HEK293 (cell line): ENCODE measurements around the gene NEK3.

Experiments
- KLF7 ChIP-seq: fragments of 450-650 bp; formaldehyde crosslinking; IDR thresholded peaks from 2 replicates; pipeline ENCODE4 v1.5.1; 2016; ENCODE audit warnings: missing biosample characterization, missing genetic modification characterization, borderline replicate concordance
- MZF1 ChIP-seq: fragments of 450-650 bp; formaldehyde crosslinking; IDR thresholded peaks from 2 replicates; pipeline ENCODE4 v1.5.1; 2017; ENCODE audit warnings: missing biosample characterization, missing genetic modification characterization, borderline replicate concordance
- TRIM28 ChIP-seq: IDR thresholded peaks from 2 replicates; pipeline ENCODE4 v1.6.1; 2011; ENCODE audit warnings: low read length, control low read depth, borderline replicate concordance
- ZFP41 ChIP-seq: fragments of 450-650 bp; formaldehyde crosslinking; IDR thresholded peaks from 2 replicates; pipeline ENCODE4 v1.5.1; 2016; ENCODE audit warnings: missing biosample characterization, missing genetic modification characterization, borderline replicate concordance
- ZNF169 ChIP-seq: fragments of 450-650 bp; formaldehyde crosslinking; IDR thresholded peaks from 2 replicates; pipeline ENCODE4 v1.5.1; 2016; ENCODE audit warnings: missing biosample characterization, missing genetic modification characterization
- ZNF266 ChIP-seq: fragments of 450-650 bp; formaldehyde crosslinking; IDR thresholded peaks from 2 replicates; pipeline ENCODE4 v1.5.1; 2016; ENCODE audit warnings: missing biosample characterization, missing genetic modification characterization, low read depth
- ZNF311 ChIP-seq: fragments of 450-650 bp; formaldehyde crosslinking; IDR thresholded peaks from 2 replicates; pipeline ENCODE4 v1.5.1; 2017; ENCODE audit warnings: missing biosample characterization, missing genetic modification characterization, borderline replicate concordance
- ZNF549 ChIP-seq: fragments of 450-650 bp; IDR thresholded peaks from 2 replicates; pipeline ENCODE4 v1.5.1; 2018; ENCODE audit warnings: missing biosample characterization, missing genetic modification characterization, mild to moderate bottlenecking, inconsistent platforms, moderate library complexity
- TF ChIP-seq, protein P1 (sequence below): sonication (generic); formaldehyde crosslinking; IDR thresholded peaks from 2 replicates; pipeline ENCODE4 v1.8.1; 2022; ENCODE audit warnings: mild to moderate bottlenecking, moderate library complexity, missing genetic modification reagents
- TF ChIP-seq, protein P2 (sequence below): fragments of 450-650 bp; formaldehyde crosslinking; IDR thresholded peaks from 2 replicates; pipeline ENCODE4 v1.5.1; 2016; ENCODE audit warnings: missing biosample characterization, missing genetic modification characterization
- TF ChIP-seq, protein P3 (sequence below): fragments of 450-650 bp; formaldehyde crosslinking; IDR thresholded peaks from 2 replicates; pipeline ENCODE4 v1.5.1; 2016; ENCODE audit warnings: missing biosample characterization, missing genetic modification characterization
- TF ChIP-seq, protein P4 (sequence below): fragments of 450-650 bp; formaldehyde crosslinking; IDR thresholded peaks from 2 replicates; pipeline ENCODE4 v1.5.1; 2016; ENCODE audit warnings: missing biosample characterization, missing genetic modification characterization
- TF ChIP-seq, protein P5 (sequence below): fragments of 450-650 bp; formaldehyde crosslinking; IDR thresholded peaks from 2 replicates; pipeline ENCODE4 v1.5.1; 2016; ENCODE audit warnings: missing biosample characterization, missing genetic modification characterization

DNA sequence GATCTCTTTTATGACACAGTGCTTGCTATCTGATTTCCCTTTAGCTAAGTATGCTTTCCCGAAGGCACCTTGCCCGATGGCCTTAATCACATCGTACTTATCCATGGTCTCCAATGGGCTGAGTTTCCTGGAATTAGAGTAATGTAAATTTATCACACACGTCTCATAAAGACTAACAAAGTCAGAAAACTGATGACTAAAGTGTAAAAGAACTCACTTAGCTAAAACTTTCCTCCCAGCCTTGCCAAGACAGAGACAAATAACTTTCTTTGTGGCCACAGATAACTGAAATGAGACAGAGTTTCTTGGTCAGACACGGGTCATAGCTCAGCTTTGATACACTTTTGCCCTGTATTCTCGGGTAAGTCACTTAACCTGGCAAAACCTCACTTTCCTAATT lies 32.0 kb downstream of the NEK3 start:
- TF ChIP-seq, protein P1, sequence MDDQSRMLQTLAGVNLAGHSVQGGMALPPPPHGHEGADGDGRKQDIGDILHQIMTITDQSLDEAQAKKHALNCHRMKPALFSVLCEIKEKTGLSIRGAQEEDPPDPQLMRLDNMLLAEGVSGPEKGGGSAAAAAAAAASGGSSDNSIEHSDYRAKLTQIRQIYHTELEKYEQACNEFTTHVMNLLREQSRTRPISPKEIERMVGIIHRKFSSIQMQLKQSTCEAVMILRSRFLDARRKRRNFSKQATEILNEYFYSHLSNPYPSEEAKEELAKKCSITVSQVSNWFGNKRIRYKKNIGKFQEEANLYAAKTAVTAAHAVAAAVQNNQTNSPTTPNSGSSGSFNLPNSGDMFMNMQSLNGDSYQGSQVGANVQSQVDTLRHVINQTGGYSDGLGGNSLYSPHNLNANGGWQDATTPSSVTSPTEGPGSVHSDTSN (CRISPR knock-in tag) = no peak
- no peak for TF ChIP-seq KLF7 (tag by site-specific recombination)
- TF ChIP-seq, protein P2, sequence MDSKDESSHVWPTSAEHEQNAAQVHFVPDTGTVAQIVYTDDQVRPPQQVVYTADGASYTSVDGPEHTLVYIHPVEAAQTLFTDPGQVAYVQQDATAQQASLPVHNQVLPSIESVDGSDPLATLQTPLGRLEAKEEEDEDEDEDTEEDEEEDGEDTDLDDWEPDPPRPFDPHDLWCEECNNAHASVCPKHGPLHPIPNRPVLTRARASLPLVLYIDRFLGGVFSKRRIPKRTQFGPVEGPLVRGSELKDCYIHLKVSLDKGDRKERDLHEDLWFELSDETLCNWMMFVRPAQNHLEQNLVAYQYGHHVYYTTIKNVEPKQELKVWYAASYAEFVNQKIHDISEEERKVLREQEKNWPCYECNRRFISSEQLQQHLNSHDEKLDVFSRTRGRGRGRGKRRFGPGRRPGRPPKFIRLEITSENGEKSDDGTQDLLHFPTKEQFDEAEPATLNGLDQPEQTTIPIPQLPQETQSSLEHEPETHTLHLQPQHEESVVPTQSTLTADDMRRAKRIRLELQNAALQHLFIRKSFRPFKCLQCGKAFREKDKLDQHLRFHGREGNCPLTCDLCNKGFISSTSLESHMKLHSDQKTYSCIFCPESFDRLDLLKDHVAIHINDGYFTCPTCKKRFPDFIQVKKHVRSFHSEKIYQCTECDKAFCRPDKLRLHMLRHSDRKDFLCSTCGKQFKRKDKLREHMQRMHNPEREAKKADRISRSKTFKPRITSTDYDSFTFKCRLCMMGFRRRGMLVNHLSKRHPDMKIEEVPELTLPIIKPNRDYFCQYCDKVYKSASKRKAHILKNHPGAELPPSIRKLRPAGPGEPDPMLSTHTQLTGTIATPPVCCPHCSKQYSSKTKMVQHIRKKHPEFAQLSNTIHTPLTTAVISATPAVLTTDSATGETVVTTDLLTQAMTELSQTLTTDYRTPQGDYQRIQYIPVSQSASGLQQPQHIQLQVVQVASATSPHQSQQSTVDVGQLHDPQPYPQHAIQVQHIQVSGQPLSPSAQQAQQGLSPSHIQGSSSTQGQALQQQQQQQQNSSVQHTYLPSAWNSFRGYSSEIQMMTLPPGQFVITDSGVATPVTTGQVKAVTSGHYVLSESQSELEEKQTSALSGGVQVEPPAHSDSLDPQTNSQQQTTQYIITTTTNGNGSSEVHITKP (tag by site-specific recombination) = no peak
- TF ChIP-seq TRIM28 = no peak
- TF ChIP-seq ZNF549 (tag by site-specific recombination) = no peak
- TF ChIP-seq, protein P3, sequence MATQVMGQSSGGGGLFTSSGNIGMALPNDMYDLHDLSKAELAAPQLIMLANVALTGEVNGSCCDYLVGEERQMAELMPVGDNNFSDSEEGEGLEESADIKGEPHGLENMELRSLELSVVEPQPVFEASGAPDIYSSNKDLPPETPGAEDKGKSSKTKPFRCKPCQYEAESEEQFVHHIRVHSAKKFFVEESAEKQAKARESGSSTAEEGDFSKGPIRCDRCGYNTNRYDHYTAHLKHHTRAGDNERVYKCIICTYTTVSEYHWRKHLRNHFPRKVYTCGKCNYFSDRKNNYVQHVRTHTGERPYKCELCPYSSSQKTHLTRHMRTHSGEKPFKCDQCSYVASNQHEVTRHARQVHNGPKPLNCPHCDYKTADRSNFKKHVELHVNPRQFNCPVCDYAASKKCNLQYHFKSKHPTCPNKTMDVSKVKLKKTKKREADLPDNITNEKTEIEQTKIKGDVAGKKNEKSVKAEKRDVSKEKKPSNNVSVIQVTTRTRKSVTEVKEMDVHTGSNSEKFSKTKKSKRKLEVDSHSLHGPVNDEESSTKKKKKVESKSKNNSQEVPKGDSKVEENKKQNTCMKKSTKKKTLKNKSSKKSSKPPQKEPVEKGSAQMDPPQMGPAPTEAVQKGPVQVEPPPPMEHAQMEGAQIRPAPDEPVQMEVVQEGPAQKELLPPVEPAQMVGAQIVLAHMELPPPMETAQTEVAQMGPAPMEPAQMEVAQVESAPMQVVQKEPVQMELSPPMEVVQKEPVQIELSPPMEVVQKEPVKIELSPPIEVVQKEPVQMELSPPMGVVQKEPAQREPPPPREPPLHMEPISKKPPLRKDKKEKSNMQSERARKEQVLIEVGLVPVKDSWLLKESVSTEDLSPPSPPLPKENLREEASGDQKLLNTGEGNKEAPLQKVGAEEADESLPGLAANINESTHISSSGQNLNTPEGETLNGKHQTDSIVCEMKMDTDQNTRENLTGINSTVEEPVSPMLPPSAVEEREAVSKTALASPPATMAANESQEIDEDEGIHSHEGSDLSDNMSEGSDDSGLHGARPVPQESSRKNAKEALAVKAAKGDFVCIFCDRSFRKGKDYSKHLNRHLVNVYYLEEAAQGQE (tag by site-specific recombination) = no peak
- no peak for TF ChIP-seq ZNF311 (tag by site-specific recombination)
- TF ChIP-seq, protein P4, sequence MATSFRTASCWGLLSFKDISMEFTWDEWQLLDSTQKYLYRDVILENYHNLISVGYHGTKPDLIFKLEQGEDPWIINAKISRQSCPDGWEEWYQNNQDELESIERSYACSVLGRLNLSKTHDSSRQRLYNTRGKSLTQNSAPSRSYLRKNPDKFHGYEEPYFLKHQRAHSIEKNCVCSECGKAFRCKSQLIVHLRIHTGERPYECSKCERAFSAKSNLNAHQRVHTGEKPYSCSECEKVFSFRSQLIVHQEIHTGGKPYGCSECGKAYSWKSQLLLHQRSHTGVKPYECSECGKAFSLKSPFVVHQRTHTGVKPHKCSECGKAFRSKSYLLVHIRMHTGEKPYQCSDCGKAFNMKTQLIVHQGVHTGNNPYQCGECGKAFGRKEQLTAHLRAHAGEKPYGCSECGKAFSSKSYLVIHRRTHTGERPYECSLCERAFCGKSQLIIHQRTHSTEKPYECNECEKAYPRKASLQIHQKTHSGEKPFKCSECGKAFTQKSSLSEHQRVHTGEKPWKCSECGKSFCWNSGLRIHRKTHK (tag by site-specific recombination) = no peak
- TF ChIP-seq, protein P5, sequence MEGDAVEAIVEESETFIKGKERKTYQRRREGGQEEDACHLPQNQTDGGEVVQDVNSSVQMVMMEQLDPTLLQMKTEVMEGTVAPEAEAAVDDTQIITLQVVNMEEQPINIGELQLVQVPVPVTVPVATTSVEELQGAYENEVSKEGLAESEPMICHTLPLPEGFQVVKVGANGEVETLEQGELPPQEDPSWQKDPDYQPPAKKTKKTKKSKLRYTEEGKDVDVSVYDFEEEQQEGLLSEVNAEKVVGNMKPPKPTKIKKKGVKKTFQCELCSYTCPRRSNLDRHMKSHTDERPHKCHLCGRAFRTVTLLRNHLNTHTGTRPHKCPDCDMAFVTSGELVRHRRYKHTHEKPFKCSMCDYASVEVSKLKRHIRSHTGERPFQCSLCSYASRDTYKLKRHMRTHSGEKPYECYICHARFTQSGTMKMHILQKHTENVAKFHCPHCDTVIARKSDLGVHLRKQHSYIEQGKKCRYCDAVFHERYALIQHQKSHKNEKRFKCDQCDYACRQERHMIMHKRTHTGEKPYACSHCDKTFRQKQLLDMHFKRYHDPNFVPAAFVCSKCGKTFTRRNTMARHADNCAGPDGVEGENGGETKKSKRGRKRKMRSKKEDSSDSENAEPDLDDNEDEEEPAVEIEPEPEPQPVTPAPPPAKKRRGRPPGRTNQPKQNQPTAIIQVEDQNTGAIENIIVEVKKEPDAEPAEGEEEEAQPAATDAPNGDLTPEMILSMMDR (tag by site-specific recombination) = no peak
- TF ChIP-seq MZF1 (tag by site-specific recombination) = no peak
- TF ChIP-seq ZNF169 (tag by site-specific recombination) = no peak
- no peak for TF ChIP-seq ZNF266
- TF ChIP-seq ZFP41 (tag by site-specific recombination) = no peak
